Astrocyte (in vitro differentiated cells and primary cell): ENCODE data around the gene HLTF.

Experiments used
- EZH2 ChIP-seq: IDR thresholded peaks from 2 replicates; pipeline ENCODE4 v1.6.1; 2012; ENCODE audit warnings: mild to moderate bottlenecking, low read length, inconsistent platforms; ENCODE audit not compliant: insufficient read depth
- TF ChIP-seq, protein P1 (sequence below): IDR thresholded peaks from 2 replicates; pipeline ENCODE4 v1.5.1; 2011; ENCODE audit warnings: low read depth, mild to moderate bottlenecking, inconsistent platforms, low read length, moderate library complexity; ENCODE audit not compliant: insufficient read depth

DNA sequence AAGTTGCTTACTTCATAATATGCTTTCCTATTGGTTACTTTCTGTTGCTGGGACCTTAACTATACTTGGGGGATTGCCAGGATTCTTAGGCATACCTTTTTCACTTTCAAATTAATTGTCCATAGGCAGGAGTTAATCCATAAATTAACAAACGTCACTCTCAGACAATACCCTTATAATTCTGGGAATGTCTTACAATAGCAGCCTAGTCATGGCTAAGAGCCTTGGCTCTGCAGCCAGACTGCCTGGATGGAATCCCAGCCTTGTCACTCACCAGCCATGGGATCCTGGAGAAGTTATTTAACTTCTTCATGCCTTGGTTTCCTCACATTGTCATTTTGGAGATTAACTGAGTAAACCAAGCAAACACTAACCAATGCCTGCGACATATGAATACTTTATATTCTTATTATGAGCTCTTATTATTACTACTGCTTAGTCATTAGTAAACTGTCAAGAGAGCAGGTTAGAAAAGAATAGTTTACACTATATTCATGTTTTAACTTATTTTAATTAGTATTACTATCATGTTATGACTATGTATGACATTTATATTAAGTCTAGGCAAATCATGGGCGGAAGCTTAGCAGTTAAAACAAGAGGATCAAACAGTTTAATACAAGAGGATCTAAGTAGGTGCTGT, 66.0 kb downstream of the HLTF start:
- TF ChIP-seq, protein P1, sequence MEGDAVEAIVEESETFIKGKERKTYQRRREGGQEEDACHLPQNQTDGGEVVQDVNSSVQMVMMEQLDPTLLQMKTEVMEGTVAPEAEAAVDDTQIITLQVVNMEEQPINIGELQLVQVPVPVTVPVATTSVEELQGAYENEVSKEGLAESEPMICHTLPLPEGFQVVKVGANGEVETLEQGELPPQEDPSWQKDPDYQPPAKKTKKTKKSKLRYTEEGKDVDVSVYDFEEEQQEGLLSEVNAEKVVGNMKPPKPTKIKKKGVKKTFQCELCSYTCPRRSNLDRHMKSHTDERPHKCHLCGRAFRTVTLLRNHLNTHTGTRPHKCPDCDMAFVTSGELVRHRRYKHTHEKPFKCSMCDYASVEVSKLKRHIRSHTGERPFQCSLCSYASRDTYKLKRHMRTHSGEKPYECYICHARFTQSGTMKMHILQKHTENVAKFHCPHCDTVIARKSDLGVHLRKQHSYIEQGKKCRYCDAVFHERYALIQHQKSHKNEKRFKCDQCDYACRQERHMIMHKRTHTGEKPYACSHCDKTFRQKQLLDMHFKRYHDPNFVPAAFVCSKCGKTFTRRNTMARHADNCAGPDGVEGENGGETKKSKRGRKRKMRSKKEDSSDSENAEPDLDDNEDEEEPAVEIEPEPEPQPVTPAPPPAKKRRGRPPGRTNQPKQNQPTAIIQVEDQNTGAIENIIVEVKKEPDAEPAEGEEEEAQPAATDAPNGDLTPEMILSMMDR, result no peak
- no peak for TF ChIP-seq EZH2
